GM21423 (cell line): ENCODE measurements around the gene RBP7.

Source experiments
- ATAC-seq: cut with Tn5 transposase; IDR thresholded peaks from one replicate; pipeline ENCODE4 v1.9.1; 2021; ENCODE audit warnings: mild to moderate bottlenecking, moderate library complexity; ENCODE audit not compliant: unreplicated experiment

Gene RBP7

GRCh38 chr1:10064416-10065343 lies 67.7 kb downstream of the RBP7 start:
- ATAC-seq: no peak

GRCh38 chr1:10065344-10065685 lies 68.3 kb downstream of the RBP7 start:
- ATAC-seq: no peak
